ENCODE measurements around the gene MTMR2. TPM values are rescaled to one million over a fixed set of nuclear protein-coding genes. Genes with fewer than 3 reads are reported as not detected.

MTMR2 gene
- total RNA-seq, 4 donors from 2014 or later = 17.9 to 30.4 (median 23.5) TPM

GRCh38 chr11:95926726-95927125, 2.8 kb upstream of the MTMR2 start:
- no peak for DNase-seq (ENCODE audit: low spot score)
- no peak for ATAC-seq (ENCODE audit: low FRiP score)
- no peak for TF ChIP-seq CTCF (IDR thresholded peaks at IDR 0.05)

DNA sequence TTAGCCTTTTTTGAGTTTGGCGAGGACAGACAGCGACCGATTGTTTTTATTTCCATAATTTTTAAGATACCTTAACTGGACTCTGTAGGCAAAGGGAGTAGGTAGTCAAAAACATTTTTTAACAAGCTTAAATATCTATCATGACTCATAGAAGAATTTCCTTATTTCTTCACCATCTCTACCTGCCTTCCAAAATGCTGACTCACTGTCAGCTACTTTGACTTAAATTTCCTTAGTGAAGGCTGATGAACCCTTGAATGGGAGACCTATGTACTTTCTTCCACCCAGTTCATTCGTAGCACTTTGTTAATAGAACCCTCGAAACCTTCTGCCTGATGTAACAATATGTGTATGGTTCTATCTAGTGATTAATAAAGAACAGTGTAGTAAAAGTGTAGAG, 1.1 kb upstream of the MTMR2 start:
- ATAC-seq (ENCODE audit: low FRiP score) (peak; percentile 66), DNase-seq (ENCODE audit: low spot score) (no peak)
- TF ChIP-seq CTCF (IDR thresholded peaks at IDR 0.05) = no peak

DNA sequence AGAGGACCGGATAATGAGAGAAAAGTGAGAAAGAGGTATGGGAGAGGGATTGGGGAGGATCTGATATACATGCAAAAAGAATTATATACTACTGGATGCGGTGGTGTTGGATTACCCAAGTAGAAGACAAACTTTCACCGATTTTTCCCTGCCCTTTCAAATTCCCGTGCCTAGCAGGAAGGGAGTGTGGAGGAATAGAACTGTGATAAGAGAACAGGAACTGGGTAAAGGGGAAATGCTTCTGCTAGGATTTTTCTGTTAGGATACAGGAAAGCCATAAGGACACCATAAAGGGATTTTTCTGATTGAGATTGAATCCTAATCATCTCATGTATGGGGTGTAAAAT, 480 bp upstream of the MTMR2 start:
- ATAC-seq (ENCODE audit: low FRiP score) = peak; percentile 13
- no peak for DNase-seq (ENCODE audit: low spot score)
- TF ChIP-seq CTCF (IDR thresholded peaks at IDR 0.05) = no peak

DNA sequence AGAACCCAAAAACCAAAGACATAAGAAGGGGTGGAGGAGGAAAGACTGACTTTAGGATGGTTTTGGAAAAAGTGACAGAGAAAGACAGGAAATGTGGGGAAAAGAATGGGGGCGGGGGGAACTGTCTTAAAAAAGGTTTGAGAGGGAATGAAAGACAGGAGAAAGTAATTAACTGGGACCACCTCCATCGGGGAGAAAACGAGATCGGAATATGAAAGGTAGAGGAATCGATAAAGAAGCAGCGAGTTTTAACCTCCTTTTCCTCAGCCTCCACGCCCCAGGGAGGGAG, 524 bp downstream of the MTMR2 start:
- no peak for ATAC-seq (ENCODE audit: low FRiP score)
- no peak for TF ChIP-seq CTCF (IDR thresholded peaks at IDR 0.05)
- DNase-seq (ENCODE audit: low spot score) = no peak

- TF ChIP-seq CTCF (IDR thresholded peaks at IDR 0.05) = no peak
- ATAC-seq (ENCODE audit: low FRiP score) = no peak
These were observed 1.1 kb downstream of the MTMR2 start for GRCh38 chr11:95922536-95923438.

GRCh38 chr11:95922099-95922498, 1.8 kb downstream of the MTMR2 start:
- ATAC-seq (ENCODE audit: low FRiP score) (no peak), DNase-seq (ENCODE audit: low spot score) (no peak)
- TF ChIP-seq CTCF (IDR thresholded peaks at IDR 0.05) = no peak

More at GRCh38 chr11:95922536-95923438, 1.1 kb downstream of the MTMR2 start:
- no peak for DNase-seq (ENCODE audit: low spot score)

GRCh38 chr11:95920460-95921105, 3.3 kb downstream of the MTMR2 start:
- no peak for DNase-seq (ENCODE audit: low spot score)
- no peak for TF ChIP-seq CTCF (IDR thresholded peaks at IDR 0.05)
- ATAC-seq (ENCODE audit: low FRiP score) = no peak

Data from omental fat pad (tissue), 4 donors.